Testis (tissue), 5 donors: ENCODE results near the gene TNXB. TPM values are rescaled to one million over a fixed set of nuclear protein-coding genes. Genes with fewer than 3 reads are reported as not detected.

Experiments used
- DNase-seq: peaks from one replicate; pipeline ENCODE4 v3.0.0-alpha.2; 2019
- H3K27ac ChIP-seq, 2 donors: fragments of 200-600 bp; sonication (generic); one replicate each; pipeline ENCODE4 v1.5.1; 2019
- H3K27me3 ChIP-seq: fragments of 200-600 bp; sonication (generic); one replicate; pipeline ENCODE4 v1.5.1; 2019
- H3K36me3 ChIP-seq: fragments of 200-600 bp; sonication (generic); one replicate; pipeline ENCODE4 v1.5.1; 2017; ENCODE audit warnings: low read depth; ENCODE audit errors: missing control alignments
- H3K4me1 ChIP-seq: fragments of 200-600 bp; sonication (generic); one replicate; pipeline ENCODE4 v1.5.1; 2019
- H3K4me3 ChIP-seq, 2 donors: fragments of 200-600 bp; sonication (generic); one replicate each; pipeline ENCODE4 v1.5.1; 2017 to 2019
- H3K9me3 ChIP-seq: fragments of 200-600 bp; sonication (generic); one replicate; pipeline ENCODE4 v1.5.1; 2017
- CTCF ChIP-seq, 3 experiments: fragments of 450-650 bp in 2 of 3; fragments of 200-600 bp in 1 of 3; sonication (generic) in 1 of 3; IDR thresholded peaks; one replicate each; pipeline ENCODE4 v1.5.1; 2016 to 2019; ENCODE audit warnings: antibody characterized with exemption in 3 of 3, mild to moderate bottlenecking in 2 of 3, moderate library complexity in 1 of 3
- POLR2A ChIP-seq: fragments of 450-650 bp; IDR thresholded peaks from one replicate; pipeline ENCODE4 v1.6.1; 2017; ENCODE audit warnings: antibody characterized with exemption, mild to moderate bottlenecking, moderate library complexity
- WGBS, 2 donors: methylation state at CpG; one replicate each; pipeline ENCODE4 v1.1.5; 2018; 5-methylcytosine and 5-hydroxymethylcytosine counted together
- intact Hi-C: fragments of 100-400 bp; cut with DNase I; formaldehyde crosslinking; loops from one replicate; pipeline ENCODE4 v1.15.1; 2023; ENCODE audit warnings: low total_unique reads
- long read RNA-seq, 2 donors: transcript quantifications; one replicate each; lab custom pipeline, GENCODE V29; 2026
- polyA plus RNA-seq: library from polyadenylated mRNA; stranded (reverse); fragments of 350-450 nt; fragmentation: Illumina TruSeq; extraction: RNeasy Lipid Tissue Mini Kit (QIAGEN cat#74804); gene quantifications from one replicate; pipeline ENCODE4 v1.2.3, GENCODE V29; 2014; ENCODE audit warnings: low read depth, low replicate concordance; ENCODE audit not compliant: insufficient read depth
- total RNA-seq, 2 donors: library from RNA; depleted of rRNA; stranded (reverse); fragments of >200 nt; gene quantifications; one replicate each; pipeline ENCODE4 v1.2.3, GENCODE V29; 2016

TNXB gene
- total RNA-seq, result 10 to 100 TPM; 42.4 to 44.0 TPM
- polyA plus RNA-seq, result 78.2 TPM
- long read RNA-seq, donor 1, result 0 reads
- long read RNA-seq, donor 2, result 0 reads

DNA sequence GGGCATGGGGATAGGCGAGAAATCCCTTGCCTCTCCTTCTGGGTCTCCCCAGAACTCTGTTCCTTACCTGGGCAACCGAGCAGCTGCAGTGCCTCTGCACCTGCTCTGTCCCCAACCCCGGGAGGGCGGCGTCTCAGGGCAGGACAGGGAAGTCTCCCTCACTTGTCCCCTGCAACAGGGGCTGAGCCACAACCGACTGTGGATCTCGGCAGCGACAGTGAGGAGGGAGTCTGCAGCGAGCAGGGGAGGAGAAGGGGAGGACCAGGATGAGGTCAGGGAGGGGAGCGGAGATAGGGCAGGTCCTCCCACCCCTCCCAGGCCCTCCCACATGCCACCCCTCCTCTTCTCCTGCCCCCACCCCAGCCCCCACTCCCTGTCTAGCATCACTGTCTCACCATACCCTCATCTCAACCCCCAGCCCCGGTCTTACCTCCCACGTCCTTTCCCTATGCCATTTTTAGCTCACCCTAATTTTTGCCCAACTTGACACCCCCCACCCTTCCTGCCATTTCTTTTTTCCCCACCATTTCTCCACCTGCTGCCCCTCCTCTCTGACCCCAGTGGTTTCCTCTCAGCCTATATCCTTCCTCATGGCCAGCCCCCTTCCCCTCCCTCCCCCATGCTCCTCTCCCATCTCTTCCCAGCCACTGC is at the start of gene TNXB:
Gene TNXB, minus strand, starts transcription at position 225 of the 651 bp plus-strand sequence. CDS start 11,140 bp downstream, outside the sequence.
- 26 to 52% methylated on average over 12 of the region's 12 CpGs for WGBS, 2 donors
- Histone ChIP-seq H3K36me3 (no peaks in the 10 kb centered on the region), H3K27me3 (no peaks in the 10 kb centered on the region), H3K27ac (peak within 1 kb of the TSS; percentile 5 to 74), H3K4me3 (no peak within 1 kb of the TSS), H3K4me1 (peaks cover 53% of the 10 kb centered on the region), H3K9me3 (no peaks in the 10 kb centered on the region)
- intact Hi-C loops, result no loop called here
- DNase-seq, result no peak
- TF ChIP-seq CTCF (IDR thresholded peaks at IDR 0.05), result no peak
- no peak for TF ChIP-seq POLR2A

- no peak for TF ChIP-seq POLR2A
- TF ChIP-seq CTCF (IDR thresholded peaks at IDR 0.05), result no peak
- H3K4me1 ChIP-seq, result peaks cover 12% of the 10 kb centered on the region
- no peaks in the 10 kb centered on the region for H3K9me3 ChIP-seq
- H3K27ac ChIP-seq, result no peak overlapping the region
- no peaks in the 10 kb centered on the region for H3K27me3 ChIP-seq
- no peak overlapping the region for H3K4me3 ChIP-seq
- no peaks in the 10 kb centered on the region for H3K36me3 ChIP-seq
- intact Hi-C loops, result no loop called here
- no peak for DNase-seq
Observed at GRCh38 chr6:32158052-32158451, 48.9 kb upstream of the TNXB start.

- DNase-seq, result no peak
- TF ChIP-seq CTCF (IDR thresholded peaks at IDR 0.05) (no peak), POLR2A (no peak)
- 89 to 90% methylated on average over 9 of the region's 9 CpGs for WGBS, 2 donors
- Histone ChIP-seq H3K27me3 (no peaks in the 10 kb centered on the region), H3K27ac (no peak overlapping the region), H3K36me3 (no peaks in the 10 kb centered on the region), H3K4me3 (no peak overlapping the region), H3K9me3 (no peaks in the 10 kb centered on the region), H3K4me1 (peaks cover 23% of the 10 kb centered on the region)
- intact Hi-C loops, result no loop called here
Observed at GRCh38 chr6:32156891-32157290, 47.8 kb upstream of the TNXB start.

- peak; percentile 87 for DNase-seq
- peak overlapping the region; percentile 88 to 94 for H3K27ac ChIP-seq
- intact Hi-C loops, result no loop called here
- peak; percentile 41 to 75 (median 53) for TF ChIP-seq CTCF (IDR thresholded peaks at IDR 0.05)
- no peak for TF ChIP-seq POLR2A
- no peaks in the 10 kb centered on the region for H3K36me3 ChIP-seq
- peak overlapping the region; percentile 53 to 90 for H3K4me3 ChIP-seq
- H3K27me3 ChIP-seq, result no peaks in the 10 kb centered on the region
- no peaks in the 10 kb centered on the region for H3K9me3 ChIP-seq
- WGBS, 2 donors, result 2 to 4% methylated on average over 27 to 34 of the region's 34 CpGs
- H3K4me1 ChIP-seq, result peaks cover 27% of the 10 kb centered on the region
Observed at GRCh38 chr6:32154514-32155161, 45.5 kb upstream of the TNXB start.
